Measurements from ENCODE around the gene PSMB10.

The PSMB10 gene

DNA sequence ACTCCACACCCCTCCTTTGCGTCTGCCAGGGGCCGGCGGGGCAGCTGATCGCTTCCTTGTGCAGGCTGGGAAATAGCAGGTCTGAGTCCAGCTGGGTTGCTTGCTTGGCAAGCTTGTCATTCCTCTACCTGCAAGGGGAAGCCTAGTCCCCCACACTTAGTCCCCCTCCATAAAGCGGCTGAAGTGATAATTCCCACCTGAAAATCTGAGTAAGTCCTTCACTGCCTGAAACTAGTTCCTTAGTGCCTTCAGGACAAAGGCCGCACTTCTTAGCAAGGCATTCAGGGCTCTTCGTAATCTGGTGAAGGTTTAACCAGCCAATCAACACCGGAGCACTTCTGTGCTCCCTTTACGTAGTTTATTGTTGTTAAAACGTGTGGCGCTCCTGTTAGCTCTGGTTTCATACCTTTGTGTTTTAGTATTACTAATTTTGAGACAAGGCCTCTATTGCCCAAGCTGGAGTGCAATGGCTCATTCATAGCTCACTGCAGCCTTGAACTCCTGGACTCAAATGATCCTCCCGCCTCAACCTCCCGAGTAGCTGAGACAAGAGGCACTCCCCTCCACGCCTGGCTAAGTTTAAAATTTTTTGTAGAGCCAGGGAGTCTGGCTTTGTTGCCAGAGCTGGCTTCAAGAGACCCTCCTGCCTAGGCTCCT lies 42.8 kb downstream of the PSMB10 start:
- no peak for DNase-seq (ENCODE audit: low read depth in 3 of 3, low spot score in 1 of 3)

GRCh38 chr16:67892899-67893742 lies 43.5 kb downstream of the PSMB10 start, which contains the start of gene PSKH1:
PSKH1 (plus strand) TSS chr16:67893254; CDS start chr16:67908750, 15,496 bp downstream.
- DNase-seq (ENCODE audit: low read depth in 3 of 3, low spot score in 1 of 3): peak; percentile 73 to 90 (median 82)

GRCh38 chr16:67892375-67892774 lies 44.3 kb downstream of the PSMB10 start:
- no peak for DNase-seq (ENCODE audit: low read depth in 3 of 3, low spot score in 1 of 3)

DNA sequence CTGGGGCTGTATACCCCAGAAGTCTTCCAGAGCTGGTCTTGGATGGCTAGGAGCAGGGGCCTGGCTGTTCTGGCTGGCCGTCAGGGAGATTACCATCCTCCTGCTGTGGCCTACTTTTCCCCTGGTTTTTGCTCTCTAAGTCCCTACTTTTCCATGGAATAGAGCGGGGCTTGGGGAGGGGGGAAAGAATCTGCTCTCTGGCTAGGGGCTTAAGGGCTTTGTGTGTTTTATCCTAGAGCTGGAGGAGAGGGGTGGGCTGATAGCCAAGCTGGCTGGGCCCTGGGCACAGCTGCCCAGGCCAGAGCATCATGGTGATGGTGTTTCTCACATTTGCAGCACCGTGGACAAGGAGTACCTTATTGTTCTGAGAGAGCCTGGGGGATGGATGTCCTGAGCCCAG lies 48.3 kb downstream of the PSMB10 start:
- no peak for DNase-seq (ENCODE audit: low read depth in 3 of 3, low spot score in 1 of 3)

- no peak for DNase-seq (ENCODE audit: low read depth in 3 of 3, low spot score in 1 of 3)
Observed at GRCh38 chr16:67886387-67886786, 50.3 kb downstream of the PSMB10 start.

GRCh38 chr16:67885976-67886375 lies 50.7 kb downstream of the PSMB10 start:
- no peak for DNase-seq (ENCODE audit: low read depth in 3 of 3, low spot score in 1 of 3)

DNA sequence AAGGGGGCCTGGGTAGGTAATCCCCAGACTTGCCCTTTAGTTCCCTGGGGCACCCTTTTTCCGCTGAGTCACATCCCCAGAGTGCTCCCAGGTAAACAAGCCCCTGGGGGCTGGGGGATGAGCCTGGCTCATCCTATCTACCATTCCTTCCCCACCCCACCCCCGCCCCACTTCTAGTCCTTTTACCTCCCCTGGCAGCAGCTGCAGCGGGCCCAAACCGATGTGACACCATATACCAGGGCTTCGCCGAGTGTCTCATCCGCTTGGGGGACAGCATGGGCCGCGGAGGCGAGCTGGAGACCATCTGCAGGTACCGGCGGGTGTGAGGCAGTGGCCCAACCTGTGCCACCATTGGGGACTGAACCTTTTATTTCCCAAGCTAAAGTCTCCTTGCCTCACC lies 51.1 kb downstream of the PSMB10 start:
- no peak for DNase-seq (ENCODE audit: low read depth in 3 of 3, low spot score in 1 of 3)

GRCh38 chr16:67884684-67885083 lies 52.0 kb downstream of the PSMB10 start, which contains the start of gene NRN1L:
NRN1L (plus strand) TSS chr16:67884885; CDS start chr16:67884904, 19 bp downstream.
- no peak for DNase-seq (ENCODE audit: low read depth in 3 of 3, low spot score in 1 of 3)

All from stimulated activated CD4-positive, alpha-beta T cell treated with anti-CD3 and anti-CD28 coated beads, TNF-alpha, amount 100 ng/mL, for 1 hour (primary cell).